A673 (cell line): Measurements from ENCODE around the gene LIMCH1. TPM values are rescaled to one million over a fixed set of nuclear protein-coding genes. Genes with fewer than 3 reads are reported as not detected.

ENCODE experiments used
- BruUV-seq: library from RNA; stranded (reverse); fragments of 400-500 nt; replicated peaks from 2 replicates; lab custom pipeline; 2021; lab: Mats Ljungman, UMichigan
- CTCF ChIA-PET: fragments of 300-600 bp; sonication (Branson Sonifier 250); formaldehyde crosslinking; loops from one replicate; lab custom pipeline; 2022; ENCODE audit warnings: antibody characterized with exemption; lab: Charles Lee
- POLR2A ChIA-PET: fragments of 300-600 bp; sonication (Branson Sonifier 250); formaldehyde crosslinking; loops from one replicate; lab custom pipeline; 2022; ENCODE audit warnings: antibody characterized with exemption; ENCODE audit not compliant: low non-redundant PET; lab: Charles Lee
- DNase-seq: peaks from one replicate; pipeline ENCODE4 v3.0.0-alpha.2; 2015; ENCODE audit warnings: low spot score
- H3K27ac ChIP-seq: fragments of 200-600 bp; sonication (generic); 2 replicates; pipeline ENCODE4 v1.5.1; 2016; ENCODE audit warnings: mixed run types, low read depth, mild to moderate bottlenecking, mixed read lengths, antibody characterized with exemption, low read length; ENCODE audit not compliant: poor library complexity, severe bottlenecking
- H3K27me3 ChIP-seq: fragments of 200-600 bp; sonication (generic); replicated peaks from 2 replicates; pipeline ENCODE4 v1.6.1; 2017; ENCODE audit warnings: mixed run types, low read depth, mild to moderate bottlenecking, mixed read lengths, antibody characterized with exemption, low read length; ENCODE audit not compliant: insufficient read depth, poor library complexity
- H3K36me3 ChIP-seq: fragments of 200-600 bp; sonication (generic); 2 replicates; pipeline ENCODE4 v1.6.1; 2016; ENCODE audit warnings: mixed run types, mild to moderate bottlenecking, mixed read lengths, antibody characterized with exemption, low read length; ENCODE audit not compliant: insufficient read depth, poor library complexity, severe bottlenecking
- H3K4me1 ChIP-seq: fragments of 200-600 bp; sonication (generic); 2 replicates; pipeline ENCODE4 v1.6.1; 2017; ENCODE audit warnings: mixed run types, mild to moderate bottlenecking, mixed read lengths, antibody characterized with exemption, low read length; ENCODE audit not compliant: insufficient read depth, poor library complexity, severe bottlenecking
- H3K4me3 ChIP-seq: fragments of 200-600 bp; sonication (generic); 2 replicates; pipeline ENCODE4 v1.5.1; 2016; ENCODE audit warnings: low read depth, mixed run types, mild to moderate bottlenecking, mixed read lengths, low read length; ENCODE audit not compliant: poor library complexity, severe bottlenecking
- H3K9me3 ChIP-seq: fragments of 200-600 bp; sonication (generic); 2 replicates; pipeline ENCODE4 v1.6.1; 2016; ENCODE audit warnings: mixed run types, low read depth, mild to moderate bottlenecking, mixed read lengths, antibody characterized with exemption, low read length; ENCODE audit not compliant: poor library complexity, severe bottlenecking
- EZH2 ChIP-seq: fragments of 200-600 bp; sonication (generic); IDR thresholded peaks from 2 replicates; pipeline ENCODE4 v1.6.1; 2017; ENCODE audit warnings: borderline replicate concordance, low read depth, mild to moderate bottlenecking, mixed read lengths, antibody characterized with exemption, low read length; ENCODE audit not compliant: poor library complexity, severe bottlenecking
- intact Hi-C: fragments of 100-400 bp; cut with micrococcal nuclease; formaldehyde crosslinking; loops from one replicate; pipeline ENCODE4 v1.10.0; 2022; ENCODE audit not compliant: unreplicated experiment
- total RNA-seq: library from RNA; stranded (reverse); gene quantifications from 2 replicates; pipeline ENCODE4 v1.2.3, GENCODE V29; 2021
- TF ChIP-seq, protein P1 (sequence below): fragments of 300-800, 200-600 bp; sonication (generic); conservative IDR thresholded peaks from 2 replicates; pipeline ENCODE4 v1.5.1; 2017; ENCODE audit warnings: low read depth, mild to moderate bottlenecking, antibody characterized with exemption, low read length, moderate library complexity, mixed read lengths

The LIMCH1 gene
- total RNA-seq, 1 experiment from 2014 or later = 4.0 TPM

DNA sequence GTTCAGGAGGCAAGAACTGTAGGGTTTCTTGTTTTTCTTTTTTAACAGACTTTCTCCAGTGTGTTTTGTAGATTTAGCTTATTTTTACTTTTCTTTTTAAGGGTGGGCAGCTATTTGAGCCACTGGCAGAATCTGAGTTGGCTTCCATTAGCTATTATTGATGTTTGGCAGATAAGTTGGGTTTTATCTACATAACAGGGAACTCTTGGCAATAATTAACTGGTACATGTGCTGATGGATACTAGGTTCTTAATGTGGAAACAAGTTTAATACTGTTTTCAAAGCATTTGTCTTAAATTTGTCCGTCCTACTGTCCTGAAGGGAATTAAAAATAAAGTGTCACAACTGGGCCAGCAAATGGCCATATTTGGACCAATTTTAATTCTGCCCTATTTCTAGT is 130.1 kb downstream of the LIMCH1 start:
- H3K36me3 ChIP-seq = no peaks in the 10 kb centered on the region
- H3K27ac ChIP-seq = no peak overlapping the region
- peaks cover 27% of the 10 kb centered on the region for H3K27me3 ChIP-seq
- H3K4me3 ChIP-seq = no peak overlapping the region
- CTCF ChIA-PET = no interaction called here
- BruUV-seq = no TSS peak
- POLR2A ChIA-PET = no interaction called here
- no peaks in the 10 kb centered on the region for H3K4me1 ChIP-seq
- intact Hi-C loops = loop anchor here (10.0 kb wide), 1 partner anchor 693 kb away; no protein-coding TSS in a partner anchor
- H3K9me3 ChIP-seq = no peaks in the 10 kb centered on the region
- TF ChIP-seq EZH2 = no peak
- TF ChIP-seq, protein P1, sequence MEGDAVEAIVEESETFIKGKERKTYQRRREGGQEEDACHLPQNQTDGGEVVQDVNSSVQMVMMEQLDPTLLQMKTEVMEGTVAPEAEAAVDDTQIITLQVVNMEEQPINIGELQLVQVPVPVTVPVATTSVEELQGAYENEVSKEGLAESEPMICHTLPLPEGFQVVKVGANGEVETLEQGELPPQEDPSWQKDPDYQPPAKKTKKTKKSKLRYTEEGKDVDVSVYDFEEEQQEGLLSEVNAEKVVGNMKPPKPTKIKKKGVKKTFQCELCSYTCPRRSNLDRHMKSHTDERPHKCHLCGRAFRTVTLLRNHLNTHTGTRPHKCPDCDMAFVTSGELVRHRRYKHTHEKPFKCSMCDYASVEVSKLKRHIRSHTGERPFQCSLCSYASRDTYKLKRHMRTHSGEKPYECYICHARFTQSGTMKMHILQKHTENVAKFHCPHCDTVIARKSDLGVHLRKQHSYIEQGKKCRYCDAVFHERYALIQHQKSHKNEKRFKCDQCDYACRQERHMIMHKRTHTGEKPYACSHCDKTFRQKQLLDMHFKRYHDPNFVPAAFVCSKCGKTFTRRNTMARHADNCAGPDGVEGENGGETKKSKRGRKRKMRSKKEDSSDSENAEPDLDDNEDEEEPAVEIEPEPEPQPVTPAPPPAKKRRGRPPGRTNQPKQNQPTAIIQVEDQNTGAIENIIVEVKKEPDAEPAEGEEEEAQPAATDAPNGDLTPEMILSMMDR = no peak
- DNase-seq = no peak

DNA sequence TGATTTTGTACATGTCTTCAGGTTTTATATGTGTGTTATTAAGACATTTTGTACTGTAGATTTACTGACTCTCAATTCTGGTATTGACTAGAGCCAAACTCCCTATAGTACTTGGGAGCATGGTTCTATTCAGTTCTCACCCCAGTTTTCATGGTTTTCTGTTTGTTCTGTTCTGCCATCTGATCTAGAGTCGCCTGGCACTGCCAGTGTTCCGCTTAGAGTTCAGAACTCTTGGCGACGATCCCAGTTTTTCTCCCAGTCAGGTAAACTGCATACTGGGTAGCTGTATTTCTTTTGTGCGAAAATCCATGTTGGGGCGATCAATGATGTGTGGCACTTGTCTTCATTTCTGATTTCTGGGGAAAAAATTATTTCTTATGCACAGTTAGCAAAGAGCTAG is 132.6 kb downstream of the LIMCH1 start:
- Histone ChIP-seq H3K4me1 (no peaks in the 10 kb centered on the region), H3K27me3 (peaks cover 14% of the 10 kb centered on the region), H3K36me3 (no peaks in the 10 kb centered on the region), H3K9me3 (no peaks in the 10 kb centered on the region), H3K4me3 (no peak overlapping the region), H3K27ac (no peak overlapping the region)
- intact Hi-C loops = no loop called here
- TF ChIP-seq, protein P1 = no peak
- TF ChIP-seq EZH2 = no peak
- CTCF ChIA-PET = no interaction called here
- no TSS peak for BruUV-seq
- POLR2A ChIA-PET = no interaction called here
- no peak for DNase-seq

DNA sequence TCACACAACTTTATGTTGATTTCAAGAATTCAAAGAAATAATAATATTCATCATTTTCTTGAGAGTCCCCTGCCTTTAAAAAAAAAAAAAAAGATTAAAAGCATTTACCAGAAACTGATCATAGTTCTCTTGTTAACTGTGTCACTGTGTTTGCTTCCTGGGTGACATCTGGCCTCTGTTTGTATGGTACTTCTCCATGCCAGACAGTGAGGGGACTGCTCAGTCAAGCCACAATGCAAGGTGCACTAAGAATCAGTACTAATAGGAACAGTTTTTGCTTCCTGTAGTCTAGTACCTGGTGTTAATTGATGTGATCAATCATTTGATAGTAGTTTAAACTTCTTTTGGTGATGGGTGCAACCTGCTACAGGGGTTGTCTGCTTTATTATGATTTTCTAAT is 133.0 kb downstream of the LIMCH1 start:
- DNase-seq = no peak
- TF ChIP-seq, protein P1 = no peak
- TF ChIP-seq EZH2 = no peak

More for the DNA sequence above, 133.0 kb downstream of the LIMCH1 start:
- Histone ChIP-seq H3K9me3 (no peaks in the 10 kb centered on the region), H3K36me3 (no peaks in the 10 kb centered on the region), H3K27me3 (peaks cover 10% of the 10 kb centered on the region), H3K4me1 (no peaks in the 10 kb centered on the region), H3K4me3 (no peak overlapping the region), H3K27ac (no peak overlapping the region)
- intact Hi-C loops = no loop called here
- ChIA-PET CTCF (no interaction called here), POLR2A (no interaction called here)
- BruUV-seq = no TSS peak
